ENCODE measurements around the gene TIMM17B. TPM values are rescaled to one million over a fixed set of nuclear protein-coding genes. Genes with fewer than 3 reads are reported as not detected.

Gene TIMM17B
- 79.7 TPM for total RNA-seq
- long read RNA-seq, transcript TIMM17B-204 (7 exons, 964 nt) = major isoform, 5 of 62 reads
- long read RNA-seq, partial matches to known transcripts = 53 of 62 reads
- long read RNA-seq, other reads (novel, unspliced or antisense) = 3 of 62 reads

DNA sequence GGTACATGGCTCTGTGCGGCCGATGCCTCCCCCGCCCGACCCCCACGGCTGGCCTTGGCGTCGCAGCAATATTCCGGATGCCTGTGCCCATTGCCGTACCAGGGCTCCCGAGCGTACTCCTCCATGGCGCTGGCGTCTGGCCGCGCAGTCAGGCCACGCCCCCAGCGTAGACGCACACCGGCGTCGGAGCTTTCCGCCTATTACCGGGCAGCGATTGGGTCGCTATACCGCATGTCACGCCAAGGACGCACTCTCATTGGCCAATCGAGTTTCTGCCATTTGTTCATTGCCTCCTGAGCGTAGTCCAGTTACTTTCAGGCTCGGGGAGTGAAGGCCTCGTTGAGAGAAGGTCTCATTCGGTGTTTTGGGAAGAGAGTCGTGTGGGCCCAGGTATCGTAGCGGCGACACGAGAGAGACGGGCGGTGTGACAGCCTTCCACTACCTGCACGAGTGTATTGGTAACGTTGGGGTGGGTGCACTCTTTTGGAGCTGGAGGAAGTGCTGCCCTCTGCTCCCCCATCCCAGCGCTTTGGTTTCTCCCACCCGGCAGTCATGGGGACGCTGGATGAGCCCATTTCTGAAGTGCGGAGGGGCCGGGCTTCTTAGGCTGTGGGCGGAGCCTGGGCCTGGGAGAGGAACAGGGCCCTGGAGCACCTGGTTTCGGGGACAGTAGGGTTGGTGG, at the start of gene TIMM17B, which contains the start of gene PQBP1:
Gene TIMM17B, minus strand, starts transcription at position 144 of the 682 bp plus-strand sequence. Its CDS starts 19 bp downstream, at position 125.
Gene PQBP1, plus strand, starts transcription at position 306 of the 682 bp plus-strand sequence. CDS start 580 bp downstream, outside the sequence.
- intact Hi-C loops (cut with DNase I) = loop anchor here (10.0 kb wide), 1 partner anchor 93 kb away; the partner anchor contains the start of gene HDAC6

DNA sequence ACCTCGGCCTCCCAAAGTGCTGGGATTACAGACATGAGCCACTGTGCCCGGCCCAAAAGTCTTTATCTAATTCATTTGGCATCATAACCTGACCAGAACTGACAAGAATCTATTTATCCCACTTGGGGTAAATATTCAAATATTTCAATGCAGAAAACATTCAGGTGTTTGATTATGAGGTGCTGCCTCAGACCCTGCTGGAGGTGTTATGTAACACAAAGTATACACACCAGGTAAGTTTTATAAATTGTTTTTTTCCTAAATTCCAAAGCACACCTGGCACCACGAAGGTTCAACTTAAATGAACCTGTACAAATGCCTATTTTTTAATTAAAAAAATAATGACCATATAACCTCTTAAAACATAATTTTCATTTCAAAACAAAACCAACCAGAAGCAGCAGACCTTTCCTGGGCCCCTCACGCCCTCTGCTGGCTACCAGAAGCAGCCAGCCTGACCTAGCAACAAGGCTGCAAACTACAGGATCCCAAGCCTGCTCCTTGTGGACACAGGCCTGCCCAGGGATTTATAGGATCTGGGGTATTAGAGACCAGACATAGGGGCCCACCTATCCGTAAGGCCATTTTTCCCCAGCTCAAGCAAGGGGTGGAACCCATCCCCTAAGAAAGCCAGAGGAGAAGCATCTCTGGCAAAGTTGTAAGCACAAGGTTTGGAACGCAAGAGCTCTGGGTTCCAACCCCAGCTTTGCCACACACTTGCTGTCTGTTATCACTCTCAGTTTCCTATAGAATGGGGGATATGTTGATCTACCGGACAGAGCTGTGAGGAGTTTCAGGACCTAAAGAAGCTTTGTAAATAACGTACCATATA, 48.2 kb upstream of the TIMM17B start:
- ATAC-seq (ENCODE audit: poor library complexity) = peak; percentile 56

More for the DNA sequence above, at the start of gene TIMM17B, which contains the start of gene PQBP1:
- ATAC-seq (ENCODE audit: poor library complexity) = peak; percentile 97
- DNase-seq = peak; percentile 93

DNA sequence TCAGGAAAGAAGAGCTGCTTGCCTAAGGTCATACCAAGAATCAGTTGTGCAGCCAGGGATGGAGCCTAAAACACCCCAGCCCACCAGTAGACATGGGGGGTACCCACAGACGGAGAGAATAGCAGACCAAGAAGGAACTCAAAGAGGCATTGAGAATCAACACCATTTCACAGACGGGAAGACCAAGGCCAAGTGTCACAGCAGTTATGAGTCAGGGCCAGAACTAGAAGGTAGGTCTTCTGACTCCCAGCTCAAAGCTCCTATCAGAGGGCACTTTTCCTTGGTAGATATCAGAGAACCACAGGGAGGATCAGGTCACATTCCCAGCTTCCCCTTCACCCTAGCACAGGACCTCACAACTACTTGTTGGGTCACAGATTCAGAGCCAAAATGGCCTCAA, 45.3 kb upstream of the TIMM17B start:
- ATAC-seq (ENCODE audit: poor library complexity) (no peak), DNase-seq (no peak)
- intact Hi-C loops (cut with DNase I) = no loop called here

More for the DNA sequence above, 48.2 kb upstream of the TIMM17B start:
- intact Hi-C loops (cut with DNase I) = no loop called here
- peak; percentile 47 for DNase-seq

DNA sequence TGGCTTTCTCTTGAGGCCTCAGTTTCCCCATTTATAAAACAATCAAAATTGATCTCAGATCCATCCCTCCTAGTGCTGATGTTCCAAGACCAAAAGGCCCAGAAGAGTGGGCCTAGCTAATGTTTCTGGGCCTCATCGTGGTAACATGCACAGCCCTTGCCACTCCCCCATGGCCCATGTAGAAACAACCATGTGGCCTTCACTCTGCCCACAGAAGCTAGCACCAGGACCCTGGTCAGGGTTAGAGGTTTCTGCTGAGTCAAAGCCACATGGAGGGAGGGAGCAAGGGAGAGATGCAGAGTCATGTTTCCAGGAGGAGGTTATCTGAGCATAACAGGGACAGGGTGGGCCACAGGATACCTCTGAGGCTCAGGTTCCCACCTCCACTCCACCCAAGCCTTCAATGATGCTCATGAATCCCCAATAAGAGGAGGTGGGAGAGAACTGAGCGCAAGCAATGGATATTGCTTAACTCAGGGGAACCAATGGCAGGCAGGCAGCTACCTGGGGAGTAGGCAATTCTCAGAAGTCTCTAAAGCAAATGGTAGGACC, 42.9 kb upstream of the TIMM17B start:
- ATAC-seq (ENCODE audit: poor library complexity) (no peak), DNase-seq (no peak)
- intact Hi-C loops (cut with DNase I) = no loop called here

DNA sequence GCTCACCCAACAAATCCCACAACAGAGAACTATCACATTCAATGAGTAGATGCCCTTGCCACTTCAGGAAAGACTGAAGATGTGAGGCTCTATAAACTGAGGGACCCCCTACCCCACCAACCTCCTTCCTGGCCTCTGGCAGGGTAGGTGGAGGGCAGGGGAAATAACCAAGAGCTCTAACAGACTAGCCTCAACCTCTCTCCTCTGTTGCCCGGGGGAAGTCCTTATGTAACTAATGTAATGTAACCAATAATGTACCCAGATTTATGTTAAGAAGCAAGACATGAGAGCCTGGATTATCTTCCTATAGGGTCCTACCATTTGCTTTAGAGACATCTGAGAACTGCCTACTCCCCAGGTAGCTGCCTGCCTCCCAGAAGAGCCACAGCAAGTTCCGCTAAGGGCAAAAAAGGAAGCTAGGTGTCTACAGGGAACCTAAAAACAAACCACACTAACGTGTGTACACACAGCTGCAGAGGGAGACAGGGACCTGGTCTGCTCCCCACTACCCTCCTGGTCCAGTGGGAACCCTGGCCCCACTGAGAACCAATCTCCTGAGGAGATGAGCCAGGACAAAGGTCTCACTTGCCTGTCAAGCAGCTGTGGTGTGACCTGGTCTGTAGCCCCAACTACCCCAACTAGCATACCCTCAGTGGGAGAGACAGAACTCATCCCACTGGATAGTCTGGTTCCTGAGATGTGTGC, 42.1 kb upstream of the TIMM17B start:
- DNase-seq (no peak), ATAC-seq (ENCODE audit: poor library complexity) (no peak)
- intact Hi-C loops (cut with DNase I) = no loop called here

DNA sequence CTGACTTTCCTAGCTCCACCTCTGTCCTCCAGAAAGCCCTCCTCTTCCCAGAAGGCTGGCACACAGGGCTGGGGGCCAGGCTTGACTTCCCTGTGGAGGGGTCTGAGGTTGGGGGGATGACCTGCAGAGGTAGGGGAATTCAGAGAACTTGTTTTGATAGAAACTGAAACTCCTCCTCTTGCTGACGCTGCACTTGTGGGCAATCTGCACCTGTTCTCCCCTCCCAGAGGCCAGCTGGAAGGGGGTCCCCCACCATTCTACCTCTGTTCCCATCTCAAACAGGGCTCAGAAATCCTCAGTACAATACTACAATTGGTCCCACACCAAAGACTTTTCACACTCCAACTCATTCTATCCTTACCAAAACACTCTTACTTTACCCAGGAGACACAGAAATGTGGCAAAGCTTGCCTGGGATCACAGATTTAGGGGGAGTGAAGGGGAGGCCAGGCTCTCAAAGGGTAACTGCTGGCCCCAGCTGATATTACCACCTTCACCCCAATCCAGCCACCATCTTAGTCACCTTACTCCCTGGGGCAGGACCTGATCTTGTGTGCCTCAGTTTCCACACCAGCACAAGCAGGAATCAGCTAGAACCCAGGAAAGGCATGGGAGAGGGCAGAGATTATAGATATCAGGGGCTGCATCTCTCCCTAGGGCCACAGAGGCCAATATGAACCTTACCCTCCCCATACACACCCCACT, 41.3 kb upstream of the TIMM17B start:
- no peak for DNase-seq
- intact Hi-C loops (cut with DNase I) = no loop called here
- ATAC-seq (ENCODE audit: poor library complexity) = no peak

DNA sequence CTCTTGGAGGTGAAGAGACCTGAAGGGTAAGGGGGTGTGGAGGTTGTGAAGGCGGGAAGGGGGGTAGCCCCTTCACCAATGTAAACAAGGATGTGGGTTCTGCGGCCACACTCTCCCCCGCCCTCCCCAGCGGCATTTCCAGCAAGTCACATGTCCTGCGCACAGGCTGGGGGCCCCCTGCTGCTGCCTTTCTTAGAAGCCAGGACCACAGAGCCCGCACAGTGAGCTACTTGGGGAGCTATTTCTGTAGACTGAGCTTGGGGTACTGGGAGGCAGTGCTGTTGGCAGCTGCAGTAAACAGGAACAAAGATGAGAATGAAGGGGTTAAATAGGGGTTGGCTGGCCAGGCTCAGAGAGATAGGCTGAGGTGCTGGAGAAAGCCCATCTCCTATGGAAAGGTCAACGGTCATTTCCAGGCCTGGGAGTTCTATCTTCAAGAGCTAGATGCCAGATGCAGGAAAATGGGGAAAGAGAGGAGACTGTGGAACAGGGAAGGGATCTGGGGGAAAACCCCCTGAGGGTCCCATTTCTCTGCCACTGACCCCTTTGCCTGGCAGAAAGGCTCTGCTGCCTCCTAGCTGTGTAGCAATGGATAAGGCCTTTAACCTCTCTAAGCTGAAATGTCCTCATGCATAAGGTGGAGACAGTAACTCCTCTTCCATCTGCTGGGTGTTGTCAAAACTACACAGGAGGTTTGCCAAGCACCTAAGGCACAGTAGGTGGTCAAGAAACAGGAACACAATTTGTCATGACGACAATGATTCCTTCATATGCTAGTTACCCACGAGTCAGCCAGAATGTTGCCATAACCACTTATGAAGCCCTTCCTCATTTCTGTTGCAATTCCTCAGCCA, 39.7 kb upstream of the TIMM17B start:
- ATAC-seq (ENCODE audit: poor library complexity) = peak; percentile 39
- intact Hi-C loops (cut with DNase I) = no loop called here
- DNase-seq = peak; percentile 70

DNA sequence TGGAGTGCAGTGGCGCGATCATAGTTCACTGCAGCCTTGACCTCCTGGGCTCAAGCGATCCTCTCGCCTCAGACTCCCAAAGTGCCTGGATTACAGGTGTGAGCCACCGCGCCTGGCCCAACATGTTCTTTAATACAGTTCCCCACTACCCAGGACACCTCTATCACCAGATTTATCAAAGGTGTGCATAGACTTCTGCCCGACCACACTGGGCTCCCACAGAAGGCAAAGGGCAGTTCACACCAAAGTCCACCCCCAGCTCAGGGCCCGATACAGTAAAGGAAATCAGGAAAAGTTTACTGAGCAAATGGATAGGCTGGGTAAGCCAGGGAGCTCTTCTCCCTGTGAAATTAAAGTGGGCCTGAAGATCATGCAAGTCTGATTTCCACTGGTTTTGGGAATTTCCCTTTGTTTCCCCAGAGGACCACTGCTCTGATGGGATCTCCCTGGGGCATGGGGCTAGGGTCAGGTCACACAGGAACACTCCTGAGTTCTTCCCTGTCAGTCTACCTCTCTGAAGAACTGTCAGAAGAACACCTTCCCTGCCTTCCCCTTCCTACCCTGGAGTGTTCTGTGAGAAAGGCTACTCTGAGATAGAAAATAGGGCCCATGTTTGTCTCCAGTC, 39.0 kb upstream of the TIMM17B start:
- intact Hi-C loops (cut with DNase I) = no loop called here
- no peak for DNase-seq
- no peak for ATAC-seq (ENCODE audit: poor library complexity)

DNA sequence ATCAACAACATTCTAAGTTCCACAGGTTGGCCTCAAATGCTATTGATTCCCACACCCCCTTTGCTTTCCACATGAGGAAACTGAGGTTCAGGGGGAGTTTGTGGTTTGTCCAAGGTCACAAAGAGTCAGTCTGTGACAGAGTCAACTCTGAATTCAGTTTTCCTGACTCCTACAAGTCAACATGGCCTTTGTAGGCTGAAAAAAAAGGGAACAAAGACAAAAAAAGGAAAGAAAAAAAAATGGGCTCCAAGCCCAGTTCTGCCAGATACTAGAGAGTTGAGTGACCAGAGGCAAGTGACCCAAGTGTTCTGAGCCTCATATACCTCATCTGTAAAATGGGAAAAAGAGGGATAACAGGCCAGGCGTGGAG, 37.7 kb upstream of the TIMM17B start:
- no peak for DNase-seq
- intact Hi-C loops (cut with DNase I) = no loop called here
- ATAC-seq (ENCODE audit: poor library complexity) = no peak

DNA sequence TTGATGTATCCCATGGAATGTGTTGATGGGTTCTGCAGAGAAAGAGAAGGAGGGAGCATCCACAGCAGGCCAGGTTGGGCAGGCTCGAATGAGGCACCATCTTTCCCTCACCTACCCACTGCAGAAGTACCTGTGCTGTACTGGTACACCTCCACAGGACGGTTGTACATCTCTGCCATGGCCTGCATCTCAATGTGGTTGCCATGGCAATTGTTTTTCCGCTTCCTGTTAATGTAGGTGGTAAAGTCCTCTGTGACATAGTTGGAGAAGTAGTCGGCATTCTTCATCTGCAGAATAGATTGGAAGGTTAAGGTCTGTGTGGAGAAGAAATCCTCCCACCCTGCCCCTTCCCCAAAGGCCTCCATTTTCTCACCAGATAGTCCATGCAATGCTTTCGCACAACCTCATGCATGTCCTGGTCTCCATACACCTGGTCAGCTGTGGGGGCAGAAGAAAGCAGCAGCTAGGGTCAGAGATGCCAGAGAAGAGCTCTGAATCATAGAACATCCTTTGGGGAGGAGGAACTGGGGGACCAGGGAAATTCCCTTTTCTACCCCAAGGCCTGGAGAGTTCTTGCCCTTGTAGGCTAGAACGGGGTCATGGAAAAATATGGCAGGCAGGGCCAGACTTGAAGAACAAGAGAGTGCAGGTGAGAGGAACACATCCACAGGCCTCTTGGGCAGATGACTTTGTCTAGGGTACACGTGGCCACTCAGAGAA, 37.2 kb upstream of the TIMM17B start:
- DNase-seq (no peak), ATAC-seq (ENCODE audit: poor library complexity) (no peak)
- intact Hi-C loops (cut with DNase I) = no loop called here

DNA sequence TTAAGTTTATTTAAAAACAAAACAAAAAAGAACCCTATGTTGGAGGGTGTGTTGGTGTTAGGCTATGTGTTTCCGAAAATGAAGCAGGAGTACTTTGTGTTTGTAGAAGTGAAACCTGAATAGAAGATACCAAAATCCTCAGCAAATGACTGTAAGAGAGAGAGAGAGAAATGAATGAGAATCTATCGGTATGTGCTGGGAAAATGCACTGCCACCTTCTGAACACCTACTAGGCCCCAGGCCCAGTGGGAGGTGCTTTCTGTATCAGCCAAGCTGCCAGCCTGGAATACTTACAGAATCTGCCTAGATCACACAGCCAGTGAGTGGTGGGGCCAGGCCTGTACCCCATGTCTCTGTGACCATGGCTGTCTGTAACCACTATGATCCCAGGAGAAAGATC, 36.2 kb upstream of the TIMM17B start:
- DNase-seq (no peak), ATAC-seq (ENCODE audit: poor library complexity) (no peak)
- intact Hi-C loops (cut with DNase I) = no loop called here

DNA sequence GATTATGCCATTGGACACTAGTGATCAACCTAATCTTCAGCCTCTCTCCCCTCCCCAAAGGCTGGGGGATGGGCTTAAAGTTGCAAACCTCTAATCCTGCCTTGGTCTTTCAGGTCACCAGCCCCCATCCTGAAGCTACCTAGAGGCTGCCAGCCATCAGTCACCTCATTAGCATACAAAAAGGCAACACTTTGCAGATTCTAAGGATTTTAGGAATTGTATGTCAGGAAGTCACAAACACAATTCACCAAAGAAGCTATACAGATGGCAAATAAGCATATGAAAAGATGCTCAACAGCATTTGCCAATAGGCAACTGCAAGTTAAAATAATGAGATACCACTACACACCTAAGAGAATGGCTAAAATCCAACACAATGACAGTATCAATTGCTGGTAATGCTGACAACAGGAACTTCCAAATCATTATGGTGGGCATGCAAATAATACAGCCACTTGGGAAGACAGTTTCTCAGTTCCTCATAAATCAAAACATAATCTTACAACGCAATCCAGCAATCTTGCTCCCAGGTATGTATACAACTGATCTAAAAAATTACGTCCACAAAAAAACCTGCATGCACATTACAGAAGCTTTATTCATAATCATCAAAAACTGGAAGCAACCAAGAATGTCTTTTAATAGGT, 30.3 kb upstream of the TIMM17B start:
- ATAC-seq (ENCODE audit: poor library complexity) = no peak
- intact Hi-C loops (cut with DNase I) = no loop called here
- DNase-seq = no peak

DNA sequence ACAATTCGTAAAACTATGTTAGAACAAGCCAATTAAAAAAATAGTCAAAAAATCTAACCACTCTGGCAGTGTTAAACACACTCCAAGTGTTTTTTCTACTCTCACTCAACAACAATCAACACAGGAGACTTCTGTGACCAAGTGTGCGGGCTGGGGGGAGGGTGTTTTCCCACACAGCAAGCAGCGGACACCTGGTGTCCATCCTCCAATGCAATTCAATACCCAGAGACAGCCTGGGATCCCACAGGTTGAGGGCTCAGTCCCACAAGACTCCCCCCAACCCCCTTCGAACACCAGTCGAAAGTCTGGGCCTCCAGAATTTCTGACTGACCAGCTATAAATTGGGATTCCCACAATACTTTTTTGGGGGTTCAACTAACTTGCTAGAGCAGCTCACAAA, 29.6 kb upstream of the TIMM17B start:
- intact Hi-C loops (cut with DNase I) = no loop called here
- DNase-seq (no peak), ATAC-seq (ENCODE audit: poor library complexity) (no peak)

DNA sequence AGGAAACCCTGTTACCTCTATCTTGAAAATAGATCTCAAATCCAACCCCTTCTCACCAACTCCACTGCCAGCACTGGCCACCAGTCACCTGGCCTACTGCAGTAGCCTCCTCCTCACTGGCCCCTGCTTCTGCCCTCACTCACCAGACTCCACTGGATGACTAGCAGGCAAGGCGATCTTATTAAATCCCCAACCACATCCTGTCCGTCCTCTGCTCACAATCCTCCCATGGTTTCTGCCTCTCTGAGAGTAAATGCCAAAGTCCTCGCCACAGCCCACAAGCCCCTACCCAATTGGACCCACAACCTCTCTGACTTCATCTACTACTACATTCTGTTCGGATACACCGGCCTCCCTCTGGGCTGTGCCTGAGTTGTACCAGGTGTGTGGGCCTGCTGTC, 26.7 kb upstream of the TIMM17B start:
- ATAC-seq (ENCODE audit: poor library complexity) (no peak), DNase-seq (no peak)
- intact Hi-C loops (cut with DNase I) = no loop called here

DNA sequence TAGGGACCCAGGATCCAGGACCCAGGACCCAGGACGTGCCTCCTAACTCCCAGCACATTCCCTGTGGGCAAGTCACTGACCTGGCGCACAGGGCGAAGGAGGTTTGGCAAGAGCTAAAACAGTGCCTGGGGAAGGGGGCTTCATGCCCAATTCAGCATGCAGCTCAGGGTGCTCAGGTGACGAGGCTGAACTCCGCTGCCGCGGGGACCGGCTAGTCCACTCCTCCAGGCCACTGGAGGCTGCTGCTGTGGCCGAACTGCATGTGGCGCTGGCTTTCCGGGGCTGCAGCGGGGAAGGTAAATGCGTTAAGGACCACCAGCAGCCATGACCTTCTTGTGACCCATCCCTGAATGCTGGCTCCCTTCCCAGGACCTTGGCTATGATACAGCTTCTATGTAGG, 26.2 kb upstream of the TIMM17B start:
- no peak for DNase-seq
- no peak for ATAC-seq (ENCODE audit: poor library complexity)
- intact Hi-C loops (cut with DNase I) = no loop called here

DNA sequence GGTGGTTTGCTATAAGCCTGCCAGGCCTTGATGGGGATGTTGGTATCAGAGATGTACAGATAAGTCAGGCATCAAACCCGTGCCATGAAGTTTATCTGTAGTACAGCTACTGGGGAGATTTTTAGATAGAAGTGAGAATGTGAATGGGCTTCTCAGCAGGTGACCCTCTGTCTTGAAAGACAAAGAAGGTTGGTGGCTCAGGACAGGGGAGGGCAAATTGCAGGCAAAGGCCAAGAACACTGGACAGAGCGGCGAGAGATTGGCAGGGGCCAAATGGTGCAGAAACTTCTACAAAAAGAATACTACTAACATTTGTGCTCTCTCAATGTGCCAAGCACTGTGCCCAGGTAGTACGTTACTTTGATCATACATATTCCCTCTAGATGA, 23.1 kb upstream of the TIMM17B start:
- DNase-seq = no peak
- ATAC-seq (ENCODE audit: poor library complexity) = no peak
- intact Hi-C loops (cut with DNase I) = no loop called here

Measured in Right ventricle myocardium superior (tissue), 1 donor.